Activated CD4-positive, alpha-beta T cell treated with anti-CD3 and anti-CD28 coated beads for 36 hours (primary cell): ENCODE data around the gene NBPF12. TPM values are rescaled to one million over a fixed set of nuclear protein-coding genes. Genes with fewer than 3 reads are reported as not detected.
"Not testable (repeated sequence)": the region's sequence is repeated elsewhere in the genome, so short reads cannot be mapped to it uniquely, and the experiment has no call there.

ENCODE experiments used
- ATAC-seq: fragments of 200-7000 bp; cut with Tn5 transposase; one replicate; pipeline ENCODE4 v1.10.0; 2021; ENCODE audit warnings: mild to moderate bottlenecking, moderate library complexity
- CTCF ChIA-PET: fragments of 350-600 bp; sonication (Branson Sonifier 250); formaldehyde crosslinking; loops from one replicate; lab custom pipeline; 2021; ENCODE audit warnings: antibody characterized with exemption; lab: Charles Lee
- POLR2A ChIA-PET: fragments of 350-600 bp; sonication (Branson Sonifier 250); formaldehyde crosslinking; loops from one replicate; lab custom pipeline; 2021; ENCODE audit warnings: antibody characterized with exemption, inconsistent platforms; lab: Charles Lee
- DNase-seq: peaks from one replicate; pipeline ENCODE4 v3.0.0-alpha.2; 2020
- H3K27ac Mint-ChIP-seq: one replicate; pipeline ENCODE4 v1.8.0; 2021; ENCODE audit warnings: mixed read lengths
- H3K27me3 Mint-ChIP-seq: one replicate; pipeline ENCODE4 v1.8.0; 2021; ENCODE audit warnings: mixed read lengths
- H3K36me3 Mint-ChIP-seq: one replicate; pipeline ENCODE4 v1.8.0; 2021; ENCODE audit warnings: low read depth, mixed read lengths
- H3K4me1 Mint-ChIP-seq: one replicate; pipeline ENCODE4 v1.8.0; 2021; ENCODE audit warnings: mixed read lengths
- H3K4me3 Mint-ChIP-seq: one replicate; pipeline ENCODE4 v1.8.0; 2021; ENCODE audit warnings: mild to moderate bottlenecking, moderate library complexity, mixed read lengths
- H3K9me3 Mint-ChIP-seq: one replicate; pipeline ENCODE4 v1.8.0; 2021; ENCODE audit warnings: low read depth, mixed read lengths
- intact Hi-C, 2 experiments: fragments of 100-400 bp; cut with DNase I in 1 of 2; cut with micrococcal nuclease in 1 of 2; formaldehyde crosslinking; loops; one replicate each; pipeline versions ENCODE4 v1.14.2 to v1.15.1; 2022 to 2024; cut with DNase I, micrococcal nuclease
- total RNA-seq, 2 experiments: library from RNA; stranded (reverse); gene quantifications; one replicate each; pipeline ENCODE4 v1.2.3, GENCODE V29; 2021

NBPF12 gene
- 1 to 10 TPM; 8.0 to 8.7 TPM for total RNA-seq

DNA sequence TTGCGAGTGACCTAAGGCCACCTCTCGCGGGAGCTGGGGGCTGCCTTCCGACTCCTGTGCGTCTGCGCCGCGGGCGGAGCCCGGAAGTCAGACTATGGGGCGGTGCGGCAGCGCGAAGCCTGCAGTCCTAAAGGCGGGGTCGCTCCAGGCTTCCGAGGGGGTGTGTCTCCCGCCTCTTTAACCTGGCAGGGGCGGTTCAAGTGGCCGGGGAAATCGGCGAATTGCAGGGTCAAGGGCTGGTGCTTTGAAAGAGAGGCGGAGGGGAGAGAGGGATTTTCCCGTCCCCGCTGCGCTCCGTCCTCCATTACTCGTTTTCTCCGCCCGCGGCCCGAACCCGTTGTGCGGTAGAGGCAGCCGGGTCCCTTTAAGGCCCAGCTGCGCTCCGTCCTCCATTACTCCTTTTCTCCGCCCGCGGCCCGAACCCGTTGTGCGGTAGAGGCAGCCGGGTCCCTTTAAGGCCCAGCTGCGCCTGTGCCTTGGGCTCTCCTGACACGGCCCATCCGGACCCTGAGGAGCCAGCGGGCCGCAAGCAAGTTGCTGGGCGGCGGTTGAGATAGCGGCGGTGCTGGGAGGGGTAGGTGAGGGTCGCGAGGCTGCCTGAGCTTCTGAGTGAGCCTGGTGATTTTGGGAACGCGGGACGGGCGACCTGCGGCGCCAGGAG is at the start of gene NBPF12:
Gene NBPF12 (plus strand): TSS at position 83 of the 661 bp plus-strand sequence. CDS start 21,820 bp downstream, outside the sequence.
- Mint-ChIP-seq H3K4me3 (peak within 1 kb of the TSS; percentile 92), H3K27ac (peak within 1 kb of the TSS; percentile 95), H3K4me1 (peaks cover 20% of the 10 kb centered on the region)
- ATAC-seq: peak; percentile 95
- CTCF ChIA-PET, H3K9me3 Mint-ChIP-seq, H3K27me3 Mint-ChIP-seq, H3K36me3 Mint-ChIP-seq, POLR2A ChIA-PET: not testable (repeated sequence)
- intact Hi-C loops: loop anchor here in 1 of 2 experiments (5.0 kb wide), 1 partner anchor 234 kb away; the partner anchor contains the start of gene PRKAB2
- peak; percentile 86 for DNase-seq

- CTCF ChIA-PET, DNase-seq, H3K27me3 Mint-ChIP-seq, H3K27ac Mint-ChIP-seq, H3K9me3 Mint-ChIP-seq, ATAC-seq, H3K4me1 Mint-ChIP-seq, POLR2A ChIA-PET, H3K4me3 Mint-ChIP-seq, H3K36me3 Mint-ChIP-seq, intact Hi-C loops: not testable (repeated sequence)
These were observed 46.8 kb upstream of the NBPF12 start for GRCh38 chr1:146891355-146891754.

GRCh38 chr1:146892331-146892730 is 45.8 kb upstream of the NBPF12 start:
- CTCF ChIA-PET, H3K36me3 Mint-ChIP-seq, H3K4me3 Mint-ChIP-seq, H3K4me1 Mint-ChIP-seq, ATAC-seq, DNase-seq, POLR2A ChIA-PET, H3K9me3 Mint-ChIP-seq, H3K27me3 Mint-ChIP-seq, intact Hi-C loops, H3K27ac Mint-ChIP-seq: not testable (repeated sequence)

DNA sequence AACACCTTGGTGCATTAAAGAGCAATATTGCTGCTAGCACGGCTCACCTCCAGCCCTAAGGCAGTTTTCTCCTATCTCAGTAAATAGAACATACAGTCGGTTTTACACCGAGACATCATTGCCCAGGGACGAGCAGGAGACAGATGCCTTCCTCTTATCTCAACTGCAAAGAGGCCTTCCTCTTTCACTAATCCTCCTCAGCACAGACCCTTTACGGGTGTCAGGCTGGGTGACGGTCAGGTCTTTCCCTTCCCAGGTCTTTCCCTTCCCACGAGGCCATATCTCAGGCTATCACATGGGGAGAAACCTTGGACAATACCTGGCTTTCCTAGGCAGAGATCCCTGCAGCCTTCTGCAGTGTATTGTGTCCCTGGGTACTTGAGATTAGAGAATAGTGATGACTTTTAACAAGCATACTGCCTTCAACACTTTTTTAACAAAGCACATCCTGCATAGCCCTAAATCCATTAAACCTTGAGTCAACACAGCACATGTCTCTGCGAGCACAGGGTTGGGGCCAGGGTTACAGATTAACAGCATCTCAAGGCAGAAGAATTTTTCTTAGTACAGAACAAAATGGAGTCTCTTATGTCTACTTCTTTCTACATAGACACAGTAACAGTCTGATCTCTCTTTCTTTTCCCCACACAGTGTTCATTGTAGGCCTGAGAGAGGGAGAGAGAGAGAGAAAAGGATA is 30.4 kb upstream of the NBPF12 start:
- POLR2A ChIA-PET, intact Hi-C loops, CTCF ChIA-PET, H3K4me3 Mint-ChIP-seq, H3K36me3 Mint-ChIP-seq, H3K27ac Mint-ChIP-seq, H3K4me1 Mint-ChIP-seq, H3K9me3 Mint-ChIP-seq, DNase-seq, ATAC-seq, H3K27me3 Mint-ChIP-seq: not testable (repeated sequence)

- intact Hi-C loops, H3K4me3 Mint-ChIP-seq, H3K27ac Mint-ChIP-seq, CTCF ChIA-PET, H3K27me3 Mint-ChIP-seq, DNase-seq, POLR2A ChIA-PET, H3K9me3 Mint-ChIP-seq, H3K36me3 Mint-ChIP-seq, ATAC-seq, H3K4me1 Mint-ChIP-seq: not testable (repeated sequence)
These were observed 25.1 kb upstream of the NBPF12 start for GRCh38 chr1:146912975-146913374.

- DNase-seq, H3K36me3 Mint-ChIP-seq, H3K27me3 Mint-ChIP-seq, H3K27ac Mint-ChIP-seq, H3K4me3 Mint-ChIP-seq, intact Hi-C loops, H3K4me1 Mint-ChIP-seq, CTCF ChIA-PET, POLR2A ChIA-PET, ATAC-seq, H3K9me3 Mint-ChIP-seq: not testable (repeated sequence)
These were observed 17.3 kb upstream of the NBPF12 start for GRCh38 chr1:146920811-146921210.

GRCh38 chr1:146922614-146923013 is 15.5 kb upstream of the NBPF12 start:
- H3K4me3 Mint-ChIP-seq, H3K4me1 Mint-ChIP-seq, H3K27ac Mint-ChIP-seq, H3K27me3 Mint-ChIP-seq, H3K36me3 Mint-ChIP-seq, H3K9me3 Mint-ChIP-seq, intact Hi-C loops, ATAC-seq, POLR2A ChIA-PET, CTCF ChIA-PET, DNase-seq: not testable (repeated sequence)

GRCh38 chr1:146924106-146924505 is 14.0 kb upstream of the NBPF12 start:
- H3K27me3 Mint-ChIP-seq, CTCF ChIA-PET, H3K9me3 Mint-ChIP-seq, H3K4me3 Mint-ChIP-seq, DNase-seq, H3K4me1 Mint-ChIP-seq, H3K27ac Mint-ChIP-seq, POLR2A ChIA-PET, intact Hi-C loops, ATAC-seq, H3K36me3 Mint-ChIP-seq: not testable (repeated sequence)

DNA sequence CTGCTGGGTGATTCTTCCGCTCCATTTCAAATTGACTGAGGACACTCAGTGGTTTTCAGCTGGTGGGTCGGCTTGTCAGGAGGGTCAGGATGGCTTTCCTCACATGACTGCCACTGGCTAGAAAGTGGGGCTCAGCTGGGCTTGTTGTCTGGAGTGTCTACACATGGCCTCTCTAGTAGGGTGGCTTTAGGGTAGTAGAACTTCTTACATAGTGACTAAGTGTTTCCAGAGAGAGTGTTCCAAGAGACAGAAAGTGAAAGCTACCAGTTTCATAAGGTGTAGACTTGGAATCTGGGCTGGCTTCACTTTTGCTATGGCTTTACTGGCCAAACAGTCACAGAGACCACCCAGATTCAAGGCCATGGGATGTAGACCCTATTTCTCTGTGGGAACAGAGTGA is 11.7 kb upstream of the NBPF12 start:
- intact Hi-C loops, H3K27ac Mint-ChIP-seq, DNase-seq, H3K9me3 Mint-ChIP-seq, H3K27me3 Mint-ChIP-seq, H3K36me3 Mint-ChIP-seq, ATAC-seq, CTCF ChIA-PET, H3K4me3 Mint-ChIP-seq, POLR2A ChIA-PET, H3K4me1 Mint-ChIP-seq: not testable (repeated sequence)

DNA sequence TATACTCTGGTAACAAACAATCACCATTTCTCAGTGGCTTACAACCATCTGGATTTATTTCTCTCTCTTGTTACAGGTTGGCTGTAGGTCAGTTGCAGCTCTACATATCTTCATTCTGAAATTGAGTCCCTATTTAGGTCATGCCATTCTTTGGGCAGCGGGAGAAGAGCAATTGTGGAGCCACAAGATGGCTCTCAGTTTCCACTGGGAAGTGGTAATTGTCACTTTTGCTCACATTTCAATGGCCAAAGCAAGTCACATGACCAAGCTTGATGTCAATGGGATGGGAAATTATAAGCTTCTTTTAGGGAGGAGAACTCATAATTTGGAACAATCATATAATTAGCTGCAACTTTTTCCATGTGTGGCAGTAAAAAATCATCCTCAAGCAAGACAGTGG is 7.9 kb upstream of the NBPF12 start:
- H3K4me1 Mint-ChIP-seq, POLR2A ChIA-PET, H3K4me3 Mint-ChIP-seq, CTCF ChIA-PET, H3K36me3 Mint-ChIP-seq, H3K9me3 Mint-ChIP-seq, H3K27ac Mint-ChIP-seq, DNase-seq, intact Hi-C loops, H3K27me3 Mint-ChIP-seq, ATAC-seq: not testable (repeated sequence)

DNA sequence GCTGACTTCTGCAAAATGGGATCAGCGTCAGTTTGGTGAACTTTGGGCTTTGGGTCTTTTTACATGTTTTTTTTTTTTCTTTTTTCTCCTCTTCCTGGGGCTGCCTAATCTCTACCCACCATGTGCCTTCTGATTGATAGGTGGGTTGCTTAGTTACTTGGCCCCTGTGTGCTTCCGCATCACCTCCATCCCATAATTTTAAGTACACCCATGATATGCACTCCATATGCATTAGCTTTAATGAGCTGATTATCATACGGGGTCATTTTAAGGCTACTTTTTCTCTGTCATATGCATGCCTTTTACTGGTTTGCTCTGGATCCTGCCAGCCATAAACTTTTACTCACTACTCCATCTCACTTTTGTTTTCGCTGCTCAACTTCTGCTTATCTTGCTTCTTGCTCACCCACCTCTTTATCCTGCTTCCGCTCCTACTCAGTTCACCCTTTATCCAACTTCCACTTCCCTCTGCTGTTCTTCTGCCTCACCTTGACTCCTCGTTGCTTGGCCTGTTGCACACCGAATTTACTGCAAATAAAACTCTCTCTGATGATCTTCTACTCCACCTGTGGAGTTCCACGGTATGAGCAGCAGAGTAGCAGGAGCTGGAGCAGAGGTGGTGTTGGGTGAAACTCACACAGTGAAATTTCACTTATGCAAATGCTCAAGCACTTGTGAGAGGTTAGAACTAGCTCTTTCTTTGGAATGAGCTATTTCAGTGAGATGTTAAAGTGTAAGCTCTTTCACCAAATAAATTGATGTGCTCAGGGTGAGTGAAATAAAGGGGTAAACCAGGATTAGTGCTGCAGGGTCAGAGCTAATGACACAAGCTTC is 3.5 kb upstream of the NBPF12 start:
- peak overlapping the region; percentile 13 for H3K4me3 Mint-ChIP-seq
- H3K36me3 Mint-ChIP-seq, H3K27ac Mint-ChIP-seq, CTCF ChIA-PET, H3K9me3 Mint-ChIP-seq, ATAC-seq, DNase-seq, POLR2A ChIA-PET, H3K27me3 Mint-ChIP-seq: not testable (repeated sequence)
- intact Hi-C loops: loop anchor here in 1 of 2 experiments (5.0 kb wide), 1 partner anchor 238 kb away; the partner anchor contains the start of gene PRKAB2
- H3K4me1 Mint-ChIP-seq: peaks cover 11% of the 10 kb centered on the region
